ENCODE results near the gene PLN.

PLN gene

DNA sequence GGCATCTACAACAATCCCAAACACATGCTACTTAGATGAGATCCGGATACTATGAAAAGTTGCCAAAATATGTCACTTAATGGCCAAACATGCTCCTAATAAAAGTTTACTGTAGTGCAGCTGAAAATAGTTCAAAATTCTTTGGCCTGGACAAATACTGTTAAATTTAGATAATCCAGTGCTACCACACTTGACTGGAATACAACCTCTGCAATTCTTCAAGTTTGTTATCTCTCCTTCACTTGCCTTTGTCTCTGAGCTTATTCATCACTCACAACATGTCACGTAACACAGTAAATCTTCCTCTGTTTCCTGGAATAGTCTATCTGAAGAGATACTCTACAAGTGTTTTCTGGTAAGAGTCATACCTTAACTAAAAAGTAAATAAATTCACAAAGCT is 10.5 kb upstream of the PLN start:
- no peak for DNase-seq (ENCODE audit: low read depth in 2 of 2)

DNA sequence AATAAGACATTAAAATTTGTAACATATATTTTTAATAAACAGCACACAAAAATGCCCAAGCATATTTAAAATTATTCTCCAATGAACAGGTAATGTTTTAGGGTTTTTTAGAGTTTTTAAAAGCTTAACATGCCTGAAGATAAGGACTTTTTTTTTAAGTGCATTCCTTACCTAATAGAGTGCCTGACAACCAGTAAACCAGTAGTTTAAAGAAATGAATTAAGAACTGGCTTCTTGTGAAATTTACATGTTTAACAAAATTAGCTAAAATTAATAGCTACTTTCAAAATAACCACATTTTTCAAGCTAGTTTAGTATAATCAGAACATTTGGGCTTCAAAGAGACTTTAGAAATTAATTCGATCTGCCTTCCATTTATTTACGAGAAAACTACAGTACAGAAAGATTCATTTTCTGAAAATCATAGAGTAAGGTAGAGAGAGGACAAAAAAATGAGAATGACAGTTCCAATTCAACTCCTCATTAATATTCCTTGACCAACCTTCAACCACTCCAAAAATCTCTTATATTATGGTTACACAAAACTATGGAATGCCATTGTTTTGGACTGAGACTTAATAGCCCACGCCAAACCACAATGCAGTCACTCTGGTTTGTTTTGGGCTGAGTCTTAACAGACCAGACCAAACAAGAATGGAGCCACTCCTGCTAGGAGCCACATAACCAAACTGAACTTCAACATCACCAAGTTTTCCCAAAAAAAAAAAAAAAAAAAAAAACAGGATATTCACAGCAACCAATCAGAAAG is 5.7 kb upstream of the PLN start:
- DNase-seq (ENCODE audit: low read depth in 2 of 2) = no peak

DNA sequence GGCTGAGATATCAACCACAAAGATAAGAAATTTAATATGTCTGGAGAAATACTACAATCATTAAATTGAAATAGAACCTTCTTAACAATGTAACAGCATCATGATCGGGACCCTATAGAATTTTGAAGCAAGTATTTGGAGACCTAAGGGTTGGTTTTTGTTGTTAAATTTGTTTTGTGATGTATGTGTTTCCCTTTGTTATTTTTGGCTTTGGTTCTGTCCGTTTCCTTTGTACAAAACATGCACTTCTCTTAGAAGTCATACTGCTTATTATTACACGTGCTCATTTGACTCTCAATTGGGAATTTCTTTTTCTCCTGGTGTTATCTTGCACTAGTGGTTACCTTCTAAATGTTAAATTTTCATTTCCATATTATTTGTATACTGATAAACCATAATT is 4.0 kb upstream of the PLN start:
- no peak for DNase-seq (ENCODE audit: low read depth in 2 of 2)

- no peak for DNase-seq (ENCODE audit: low read depth in 2 of 2)
Measured at GRCh38 chr6:118546164-118546879, 1.8 kb upstream of the PLN start.

DNA sequence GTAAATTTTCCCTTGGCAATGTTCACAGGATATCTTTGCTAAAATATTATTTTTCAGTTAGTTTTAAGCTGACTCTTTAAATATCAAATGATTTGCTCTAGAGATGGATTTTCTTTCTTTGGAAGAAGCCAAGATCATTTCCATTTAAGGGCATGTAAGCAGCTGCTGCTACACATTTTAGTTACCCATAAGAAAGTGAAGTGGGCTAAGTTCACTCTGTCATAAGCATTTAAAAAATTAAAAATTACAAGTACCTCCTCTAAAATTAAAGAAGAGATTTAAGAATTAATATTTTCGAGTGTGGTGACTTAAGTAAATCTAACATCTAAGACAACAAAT is 1.2 kb upstream of the PLN start:
- no peak for DNase-seq (ENCODE audit: low read depth in 2 of 2)

DNA sequence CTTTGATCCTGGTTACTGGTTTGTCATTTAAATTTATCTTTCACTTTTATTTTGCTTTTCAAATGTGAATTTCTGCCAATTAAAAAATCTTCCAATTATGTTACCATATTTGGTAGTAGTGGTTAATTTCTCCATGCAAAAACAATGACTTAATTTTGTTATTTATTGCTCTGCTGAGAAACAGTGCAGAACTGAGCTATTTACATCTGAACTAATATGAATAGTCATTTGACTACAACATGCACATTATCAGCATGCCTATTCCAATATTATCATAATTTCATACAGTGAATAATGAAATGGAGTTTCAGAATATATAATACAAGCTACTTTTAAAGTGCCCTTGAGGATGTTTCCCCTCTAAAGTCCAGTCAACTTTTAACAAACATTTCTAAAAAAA is 517 bp downstream of the PLN start:
- no peak for DNase-seq (ENCODE audit: low read depth in 2 of 2)

DNA sequence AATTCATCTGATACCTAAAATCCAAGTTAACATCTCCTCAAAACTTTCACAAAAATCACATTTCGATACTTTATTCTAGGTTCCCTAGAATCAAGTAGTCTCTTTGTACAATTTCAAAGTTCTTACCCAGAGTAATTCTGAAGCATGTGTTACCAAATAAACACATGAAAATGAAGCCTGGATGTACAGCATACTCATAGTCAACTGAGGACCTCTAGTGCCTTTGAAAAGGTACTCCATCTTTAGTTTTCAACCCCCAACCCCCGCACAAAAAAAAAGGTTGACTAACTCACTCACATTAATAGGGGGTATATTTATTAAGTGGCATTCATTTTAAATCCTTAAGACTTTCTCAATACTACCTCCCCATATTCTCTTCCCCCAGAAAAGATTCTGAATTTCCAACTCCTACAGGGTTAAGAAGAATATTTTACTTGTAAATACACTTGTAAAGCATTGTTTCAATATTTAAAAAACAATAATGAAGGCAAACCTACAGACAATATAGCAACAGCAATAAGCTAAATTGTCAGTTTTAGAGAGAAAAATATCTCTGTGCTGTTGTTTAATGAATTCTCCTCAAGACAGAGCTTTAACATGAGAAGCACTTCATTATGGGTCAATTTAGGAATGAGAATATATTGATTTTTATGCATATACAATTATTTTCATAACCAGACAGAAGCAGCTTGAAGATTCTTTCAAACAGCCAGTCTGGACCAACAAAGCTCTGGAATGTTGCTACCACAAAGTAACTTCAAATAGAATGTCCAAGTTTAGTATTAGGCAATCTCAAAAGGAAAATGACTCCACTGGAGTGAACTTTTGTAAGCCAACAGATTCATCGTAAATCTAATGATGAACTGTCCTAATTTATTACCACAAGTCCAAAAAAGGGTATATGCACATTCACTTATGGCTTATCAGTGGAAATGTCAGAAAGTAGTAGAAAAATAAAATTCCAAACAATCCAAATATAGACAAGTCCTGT is 3.3 kb downstream of the PLN start:
- no peak for DNase-seq (ENCODE audit: low read depth in 2 of 2)

DNA sequence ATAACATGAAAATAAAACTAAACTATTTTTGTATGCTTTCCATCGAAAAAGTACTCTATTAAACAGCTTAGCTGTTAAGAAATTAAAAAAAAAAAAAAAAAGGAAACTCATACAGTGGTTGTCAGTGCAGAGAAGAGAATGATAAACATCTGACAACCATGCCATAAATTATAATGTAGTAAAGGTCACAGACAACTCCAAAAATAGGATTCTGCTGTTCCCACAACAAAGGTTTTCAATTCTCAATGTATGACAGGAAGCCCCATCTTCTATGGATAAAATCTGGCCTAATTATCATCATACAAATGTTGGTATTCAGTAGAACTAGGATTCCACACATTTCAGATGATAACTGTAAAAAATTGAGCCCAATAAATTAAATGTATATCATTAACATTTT is 5.0 kb downstream of the PLN start:
- no peak for DNase-seq (ENCODE audit: low read depth in 2 of 2)

GRCh38 chr6:118554698-118555097 is 6.6 kb downstream of the PLN start:
- DNase-seq (ENCODE audit: low read depth in 2 of 2) = no peak

DNA sequence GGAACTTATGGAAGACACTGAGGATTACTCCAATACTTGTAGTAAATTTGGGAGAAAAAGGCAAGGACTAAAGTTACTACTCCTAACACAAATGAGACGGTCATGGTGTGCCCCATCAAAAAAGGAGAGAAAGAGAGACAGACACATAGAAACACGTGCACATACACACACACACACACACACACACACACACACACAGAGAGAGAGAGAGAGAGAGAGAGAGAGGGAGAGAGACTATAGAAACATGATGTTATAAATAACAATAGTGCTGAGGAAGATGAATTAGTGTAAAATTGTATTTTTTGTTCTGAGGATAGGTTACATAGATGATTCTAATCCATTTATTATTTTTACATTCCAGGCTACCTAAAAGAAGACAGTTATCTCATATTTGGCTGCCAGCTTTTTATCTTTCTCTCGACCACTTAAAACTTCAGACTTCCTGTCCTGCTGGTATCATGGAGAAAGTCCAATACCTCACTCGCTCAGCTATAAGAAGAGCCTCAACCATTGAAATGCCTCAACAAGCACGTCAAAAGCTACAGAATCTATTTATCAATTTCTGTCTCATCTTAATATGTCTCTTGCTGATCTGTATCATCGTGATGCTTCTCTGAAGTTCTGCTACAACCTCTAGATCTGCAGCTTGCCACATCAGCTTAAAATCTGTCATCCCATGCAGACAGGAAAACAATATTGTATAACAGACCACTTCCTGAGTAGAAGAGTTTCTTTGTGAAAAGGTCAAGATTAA is 10.5 kb downstream of the PLN start:
- DNase-seq (ENCODE audit: low read depth in 2 of 2) = no peak

DNA sequence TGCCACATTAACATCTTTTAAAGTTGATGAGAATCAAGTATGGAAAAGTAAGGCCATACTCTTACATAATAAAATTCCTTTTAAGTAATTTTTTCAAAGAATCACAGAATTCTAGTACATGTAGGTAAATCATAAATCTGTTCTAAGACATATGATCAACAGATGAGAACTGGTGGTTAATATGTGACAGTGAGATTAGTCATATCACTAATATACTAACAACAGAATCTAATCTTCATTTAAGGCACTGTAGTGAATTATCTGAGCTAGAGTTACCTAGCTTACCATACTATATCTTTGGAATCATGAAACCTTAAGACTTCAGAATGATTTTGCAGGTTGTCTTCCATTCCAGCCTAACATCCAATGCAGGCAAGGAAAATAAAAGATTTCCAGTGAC is 11.6 kb downstream of the PLN start:
- no peak for DNase-seq (ENCODE audit: low read depth in 2 of 2)

DNA sequence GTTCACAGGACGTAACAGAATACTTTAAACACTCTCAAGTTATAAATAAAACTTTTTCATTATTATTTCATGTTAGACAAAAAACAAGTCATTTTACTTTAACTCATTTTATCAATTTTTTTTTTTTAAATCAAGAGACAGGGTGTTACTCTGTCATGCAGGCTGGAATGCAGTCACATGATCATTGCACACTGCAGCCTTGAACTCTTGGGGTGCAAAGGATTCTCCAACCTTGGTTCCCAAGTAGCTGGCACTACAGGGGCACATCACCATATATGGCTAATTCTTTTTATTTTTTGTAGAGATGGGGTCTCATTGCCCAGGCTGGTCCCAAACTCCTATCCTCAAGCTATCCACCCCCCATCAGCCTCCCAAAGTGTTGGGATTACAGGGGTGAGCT is 14.2 kb downstream of the PLN start:
- DNase-seq (ENCODE audit: low read depth in 2 of 2) = no peak

DNA sequence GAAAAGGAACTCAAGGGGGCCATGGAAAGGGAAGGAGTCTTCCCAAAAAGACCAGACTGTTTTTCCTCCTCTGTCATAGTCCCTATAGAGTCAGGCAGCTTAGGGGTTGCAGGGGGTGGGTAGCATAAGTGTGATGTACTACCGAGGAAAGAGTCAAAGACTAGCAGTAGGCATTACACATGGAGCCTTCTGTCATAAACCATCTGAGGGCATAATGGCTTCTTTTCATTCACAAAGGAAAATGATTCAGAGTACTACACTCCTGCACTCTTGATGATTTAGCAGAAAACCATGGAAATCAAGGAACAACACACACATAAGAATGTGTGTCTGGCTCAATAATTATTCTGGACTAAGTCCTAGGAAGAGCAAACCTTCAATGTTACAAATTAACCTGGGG is 14.9 kb downstream of the PLN start:
- no peak for DNase-seq (ENCODE audit: low read depth in 2 of 2)

DNA sequence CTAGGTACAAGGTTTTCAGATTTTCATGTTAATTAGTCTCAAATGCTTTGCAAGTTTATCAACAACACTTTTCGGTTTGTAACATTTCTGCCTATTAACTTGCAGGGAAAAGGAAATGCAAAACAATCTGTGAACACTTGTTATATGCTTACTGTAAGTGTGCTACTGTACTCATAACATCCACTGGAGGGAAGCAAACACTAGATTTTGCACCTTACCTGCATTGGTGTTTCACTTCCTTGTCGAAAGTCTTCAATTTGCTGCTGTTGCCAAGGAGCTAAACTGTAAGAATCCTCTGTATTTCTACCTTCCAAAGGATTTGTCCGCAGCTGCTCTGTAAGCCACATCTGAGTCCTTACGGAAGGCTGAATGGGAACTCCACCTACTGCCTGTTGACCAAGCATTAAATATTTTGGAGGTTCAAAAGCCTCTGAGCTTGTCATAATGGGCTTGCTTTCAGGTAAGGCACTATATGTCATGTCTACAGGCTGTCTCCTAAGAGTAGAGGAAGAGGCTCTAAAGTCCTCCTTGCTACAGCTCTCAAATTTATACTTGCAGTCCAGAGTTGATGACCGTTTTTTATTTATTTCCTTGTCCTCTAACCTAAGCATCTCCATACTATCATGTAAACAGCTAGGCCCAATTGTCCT is 17.3 kb downstream of the PLN start:
- no peak for DNase-seq (ENCODE audit: low read depth in 2 of 2)

- no peak for DNase-seq (ENCODE audit: low read depth in 2 of 2)
Measured at GRCh38 chr6:118567974-118568373, 19.9 kb downstream of the PLN start.

GRCh38 chr6:118569498-118569897 is 21.4 kb downstream of the PLN start:
- DNase-seq (ENCODE audit: low read depth in 2 of 2) = no peak

DNA sequence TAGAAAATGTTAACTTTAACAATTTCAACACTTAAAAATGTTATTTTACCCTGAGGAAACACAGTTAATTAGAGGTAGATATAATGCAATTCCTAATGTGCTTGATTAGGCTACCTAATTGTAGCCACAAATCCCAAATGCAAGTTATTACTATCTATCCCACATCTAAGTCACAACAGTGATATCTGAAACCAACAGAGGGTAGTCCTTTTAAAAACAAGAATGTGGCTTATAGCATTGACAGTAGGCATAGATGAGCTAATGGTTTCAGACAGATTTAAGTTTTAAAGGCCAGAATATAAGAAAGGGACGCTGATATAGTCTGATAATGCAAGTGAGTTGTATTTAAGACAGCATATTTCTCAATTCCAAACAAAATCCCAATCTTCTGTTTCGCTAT is 23.0 kb downstream of the PLN start:
- no peak for DNase-seq (ENCODE audit: low read depth in 2 of 2)

DNA sequence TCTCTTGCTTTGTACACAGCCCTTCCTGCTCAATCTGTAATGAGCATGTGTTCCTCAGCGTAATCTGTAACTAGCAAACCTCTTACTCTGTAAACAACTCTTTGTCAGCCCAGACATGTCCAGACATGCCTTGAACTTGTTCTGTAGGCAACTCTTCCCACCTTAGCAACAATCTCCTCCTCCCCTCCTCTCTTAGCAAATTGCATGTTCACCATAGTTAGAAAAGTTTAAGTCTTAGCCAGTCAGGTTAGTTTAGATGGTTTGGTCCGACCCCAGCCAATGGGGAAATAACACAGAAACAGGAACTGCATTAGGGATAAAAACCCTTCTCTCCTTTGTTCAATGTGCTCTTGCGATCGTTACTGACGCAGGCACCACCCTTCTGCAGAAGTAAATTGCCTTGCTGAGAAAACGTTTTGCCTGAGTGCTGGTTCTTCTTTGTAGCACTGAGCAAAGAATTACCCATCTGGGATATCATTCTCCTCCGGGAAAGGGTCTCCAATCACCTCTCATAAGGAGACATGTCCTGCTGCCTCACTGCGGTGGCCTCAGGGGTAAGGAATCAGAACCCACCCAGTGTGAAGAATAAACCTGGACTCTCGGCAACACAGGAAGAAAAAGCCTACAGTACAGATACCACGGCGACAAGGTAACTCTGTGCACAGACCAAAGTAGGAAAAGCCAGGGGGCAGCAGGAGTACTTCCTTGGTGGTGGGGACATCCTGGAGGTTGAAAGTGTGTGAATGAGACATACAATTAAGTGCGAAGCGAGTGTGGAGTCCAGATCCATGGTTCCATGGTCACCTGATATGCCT is 26.2 kb downstream of the PLN start:
- no peak for DNase-seq (ENCODE audit: low read depth in 2 of 2)

DNA sequence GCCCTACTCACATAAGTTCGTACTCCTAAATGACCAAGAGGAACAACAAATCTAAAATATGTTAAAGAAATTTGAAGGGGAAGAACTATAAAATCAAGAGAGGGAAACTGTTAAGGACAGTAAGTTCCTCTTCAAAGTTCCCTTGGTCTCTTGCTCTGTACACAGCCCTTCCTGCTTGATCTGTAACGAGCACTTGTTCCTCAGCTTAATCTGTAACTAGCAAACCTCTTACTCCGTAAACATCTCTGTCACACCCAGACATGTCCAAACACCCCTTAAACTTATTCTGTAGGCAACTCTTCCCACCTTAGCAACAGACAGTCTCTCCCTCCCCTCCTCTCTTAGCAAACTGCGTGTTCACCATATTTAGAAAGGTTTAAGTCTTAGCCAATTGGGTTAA is 29.9 kb downstream of the PLN start:
- DNase-seq (ENCODE audit: low read depth in 2 of 2) = no peak

DNA sequence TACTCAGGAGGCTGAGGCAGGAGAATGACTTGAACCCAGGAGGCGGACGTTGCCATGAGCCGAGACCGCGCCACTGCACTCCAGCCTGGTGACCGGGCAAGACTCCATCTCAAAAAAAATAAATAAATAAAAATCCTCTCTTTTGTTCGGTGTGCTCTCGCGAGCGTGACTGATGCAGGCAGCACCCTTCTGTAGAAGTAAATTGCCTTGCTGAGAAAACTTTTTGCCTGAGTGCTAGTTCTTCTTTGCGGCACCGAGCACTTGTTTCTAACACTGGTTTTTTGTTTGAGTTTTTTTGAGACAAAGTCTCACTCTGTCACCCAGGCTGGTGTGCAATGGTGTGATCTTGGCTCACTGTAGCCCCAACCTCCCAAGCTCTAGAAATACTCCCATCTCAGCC is 30.5 kb downstream of the PLN start:
- no peak for DNase-seq (ENCODE audit: low read depth in 2 of 2)
